WTC11 (cell line): ENCODE data around the gene SGPL1. TPM values are rescaled to one million over a fixed set of nuclear protein-coding genes. Genes with fewer than 3 reads are reported as not detected.

ENCODE experiments used
- ATAC-seq: fragments of 200-7000 bp; cut with Tn5 transposase; 2 replicates; pipeline ENCODE4 v1.10.0; 2021; ENCODE audit warnings: mild to moderate bottlenecking, moderate library complexity
- CTCF ChIA-PET: fragments of 300-600 bp; sonication (Branson Sonifier 250); formaldehyde crosslinking; loops from one replicate; lab custom pipeline; 2021; ENCODE audit warnings: antibody characterized with exemption; lab: Charles Lee
- POLR2A ChIA-PET: fragments of 350-600 bp; sonication (Branson Sonifier 250); formaldehyde crosslinking; loops from one replicate; lab custom pipeline; 2021; ENCODE audit warnings: antibody characterized with exemption; lab: Charles Lee
- DNase-seq: peaks from one replicate; pipeline ENCODE4 v3.0.0; 2021; ENCODE audit warnings: low spot score
- H3K27ac Mint-ChIP-seq: 2 replicates; pipeline ENCODE4 v1.8.0; 2021; ENCODE audit warnings: mixed read lengths
- H3K27me3 Mint-ChIP-seq: 2 replicates; pipeline ENCODE4 v1.8.0; 2021; ENCODE audit warnings: low read depth, mild to moderate bottlenecking, moderate library complexity, mixed read lengths
- H3K36me3 Mint-ChIP-seq: 2 replicates; pipeline ENCODE4 v1.8.0; 2021; ENCODE audit warnings: mixed read lengths
- H3K4me1 Mint-ChIP-seq: 2 replicates; pipeline ENCODE4 v1.8.0; 2022; ENCODE audit warnings: mixed read lengths
- H3K4me3 Mint-ChIP-seq: 2 replicates; pipeline ENCODE4 v1.8.0; 2021; ENCODE audit warnings: mild to moderate bottlenecking, moderate library complexity, mixed read lengths
- H3K9me3 Mint-ChIP-seq: 2 replicates; pipeline ENCODE4 v1.8.0; 2021; ENCODE audit warnings: mixed read lengths
- CREM ChIP-seq: sonication (generic); formaldehyde crosslinking; IDR thresholded peaks from 2 replicates; pipeline ENCODE4 v1.8.1; 2022; ENCODE audit warnings: mild to moderate bottlenecking, missing genetic modification reagents, moderate library complexity
- EMX1 ChIP-seq: fragments of 250-450 bp; sonication (Bioruptor Pico); IDR thresholded peaks from 2 replicates; pipeline ENCODE4 v1.8.0; 2021; ENCODE audit warnings: mild to moderate bottlenecking
- ETV6 ChIP-seq: sonication (generic); formaldehyde crosslinking; IDR thresholded peaks from 2 replicates; pipeline ENCODE4 v1.8.1; 2022; ENCODE audit warnings: mild to moderate bottlenecking, missing genetic modification reagents
- IRF2 ChIP-seq: sonication (generic); formaldehyde crosslinking; IDR thresholded peaks from 2 replicates; pipeline ENCODE4 v1.8.0; 2022; ENCODE audit warnings: low read depth, missing genetic modification reagents, borderline replicate concordance
- KAT7 ChIP-seq: sonication (generic); formaldehyde crosslinking; IDR thresholded peaks from 2 replicates; pipeline ENCODE4 v1.8.1; 2023; ENCODE audit warnings: missing genetic modification reagents, mild to moderate bottlenecking, borderline replicate concordance
- RELA ChIP-seq: sonication (generic); formaldehyde crosslinking; IDR thresholded peaks from 2 replicates; pipeline ENCODE4 v1.8.1; 2022; ENCODE audit warnings: missing genetic modification reagents, mild to moderate bottlenecking, borderline replicate concordance
- TEAD1 ChIP-seq: sonication (generic); formaldehyde crosslinking; IDR thresholded peaks from 2 replicates; pipeline ENCODE4 v1.8.0; 2022; ENCODE audit warnings: mild to moderate bottlenecking, missing genetic modification reagents
- ZNF138 ChIP-seq: sonication (generic); formaldehyde crosslinking; conservative IDR thresholded peaks from 2 replicates; pipeline ENCODE4 v1.8.1; 2022; ENCODE audit warnings: mild to moderate bottlenecking, moderate library complexity, missing genetic modification reagents
- ZNF219 ChIP-seq: sonication (generic); formaldehyde crosslinking; IDR thresholded peaks from 2 replicates; pipeline ENCODE4 v1.8.0; 2023; ENCODE audit warnings: missing genetic modification reagents, mild to moderate bottlenecking, borderline replicate concordance
- ZNF423 ChIP-seq: fragments of 250-450 bp; sonication (Bioruptor Pico); IDR thresholded peaks from 2 replicates; pipeline ENCODE4 v2.1.2; 2022; ENCODE audit warnings: mild to moderate bottlenecking, moderate library complexity
- total RNA-seq: library from RNA; stranded (reverse); gene quantifications from 3 replicates; pipeline ENCODE4 v1.2.3, GENCODE V29; 2021
- TF ChIP-seq, protein P1 (sequence below): sonication (generic); formaldehyde crosslinking; IDR thresholded peaks from 2 replicates; pipeline ENCODE4 v1.8.1; 2022; ENCODE audit warnings: mild to moderate bottlenecking, missing genetic modification reagents, moderate library complexity, borderline replicate concordance
- TF ChIP-seq, protein P2 (sequence below): fragments of 250-450 bp; sonication (Bioruptor Pico); IDR thresholded peaks from 2 replicates; pipeline ENCODE4 v1.9.0; 2021; ENCODE audit warnings: mild to moderate bottlenecking
- TF ChIP-seq, protein P3 (sequence below): sonication (generic); formaldehyde crosslinking; IDR thresholded peaks from 2 replicates; pipeline ENCODE4 v1.8.1; 2022; ENCODE audit warnings: low read depth, missing genetic modification reagents, borderline replicate concordance
- TF ChIP-seq, protein P4 (sequence below): sonication (generic); formaldehyde crosslinking; IDR thresholded peaks from 2 replicates; pipeline ENCODE4 v1.8.0; 2022; ENCODE audit warnings: mild to moderate bottlenecking, missing genetic modification reagents
- TF ChIP-seq, protein P5 (sequence below): sonication (generic); formaldehyde crosslinking; IDR thresholded peaks from 2 replicates; pipeline ENCODE4 v1.8.0; 2023; ENCODE audit warnings: mild to moderate bottlenecking, missing genetic modification reagents
- TF ChIP-seq, protein P6 (sequence below): fragments of 250-450 bp; sonication (Bioruptor Pico); IDR thresholded peaks from 2 replicates; pipeline ENCODE4 v2.1.2; 2022; ENCODE audit warnings: mild to moderate bottlenecking, moderate library complexity
- TF ChIP-seq, protein P7 (sequence below): sonication (generic); formaldehyde crosslinking; IDR thresholded peaks from 2 replicates; pipeline ENCODE4 v1.8.0; 2023; ENCODE audit warnings: missing genetic modification reagents, mild to moderate bottlenecking, borderline replicate concordance

SGPL1 gene
- total RNA-seq, 1 experiment from 2014 or later, result 44.6 TPM

DNA sequence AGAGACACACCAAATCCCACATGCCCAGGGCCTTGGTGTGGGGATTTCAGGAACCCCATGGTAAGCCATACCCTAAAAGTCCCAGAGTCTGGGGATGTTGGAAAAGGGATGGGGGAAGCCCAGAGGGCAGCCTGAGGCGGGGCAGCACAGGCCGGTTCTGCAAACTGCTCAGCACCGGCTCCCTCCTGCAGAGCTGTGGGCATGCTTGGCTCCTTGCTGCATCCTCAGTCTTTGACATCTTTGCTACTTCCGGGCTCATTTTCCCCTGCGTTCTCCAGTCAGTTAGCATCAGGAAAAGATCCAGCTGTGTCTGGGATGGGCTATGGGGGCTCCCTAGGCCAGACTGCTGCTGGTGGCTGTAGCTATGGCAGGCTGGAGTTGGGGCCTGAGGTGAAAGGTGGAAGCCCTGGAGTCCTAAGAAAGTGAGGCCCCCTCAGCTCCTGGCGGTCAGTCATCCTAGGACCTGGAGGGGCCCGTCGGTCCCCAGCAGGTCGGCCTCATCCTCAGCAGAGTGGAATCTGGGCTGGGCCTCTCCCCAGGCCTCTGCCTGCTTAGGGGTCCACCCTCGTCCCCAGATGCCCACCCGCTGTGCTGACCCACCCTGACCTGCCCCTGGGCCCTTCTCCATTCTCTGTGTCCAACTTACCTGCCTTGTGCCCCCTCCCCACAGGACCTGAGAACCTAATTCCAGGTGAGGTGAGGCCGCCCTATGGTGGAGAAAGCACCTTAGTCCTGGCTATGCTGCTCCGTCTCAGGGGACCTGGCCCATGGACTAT, 39.9 kb upstream of the SGPL1 start (continued):
- TF ChIP-seq ZNF423, result no peak

DNA sequence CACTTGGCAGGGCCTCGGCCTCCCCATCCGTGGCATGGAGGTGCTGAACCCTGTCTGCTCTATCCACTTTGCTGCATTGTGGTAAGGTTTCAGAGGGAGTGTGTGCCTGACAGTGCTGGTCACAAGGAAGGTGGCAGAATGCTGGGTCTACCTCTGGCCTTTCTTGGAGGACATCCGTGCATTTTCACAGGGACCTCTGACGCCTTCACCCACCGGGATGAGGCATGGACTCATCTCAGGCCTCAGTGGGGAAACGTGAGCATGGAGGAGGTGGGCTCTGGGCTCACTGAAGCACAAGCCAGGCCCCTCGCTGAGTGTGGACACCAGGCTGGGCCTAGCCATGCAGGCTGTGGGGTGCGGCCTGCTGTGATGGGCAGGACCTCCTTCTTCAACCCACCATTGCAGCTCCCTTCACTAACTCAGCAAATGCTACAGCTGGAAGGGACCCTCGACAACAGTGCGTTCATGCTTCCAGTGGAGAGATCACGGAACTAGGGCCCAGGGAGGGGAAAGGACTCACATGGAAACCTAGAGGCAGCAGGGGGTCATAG, 39.2 kb upstream of the SGPL1 start:
- no peak overlapping the region for H3K27ac Mint-ChIP-seq
- no peak for TF ChIP-seq CREM (CRISPR knock-in tag)
- TF ChIP-seq ZNF138 (CRISPR knock-in tag), result no peak
- no peak for TF ChIP-seq KAT7 (CRISPR knock-in tag)
- TF ChIP-seq, protein P1, sequence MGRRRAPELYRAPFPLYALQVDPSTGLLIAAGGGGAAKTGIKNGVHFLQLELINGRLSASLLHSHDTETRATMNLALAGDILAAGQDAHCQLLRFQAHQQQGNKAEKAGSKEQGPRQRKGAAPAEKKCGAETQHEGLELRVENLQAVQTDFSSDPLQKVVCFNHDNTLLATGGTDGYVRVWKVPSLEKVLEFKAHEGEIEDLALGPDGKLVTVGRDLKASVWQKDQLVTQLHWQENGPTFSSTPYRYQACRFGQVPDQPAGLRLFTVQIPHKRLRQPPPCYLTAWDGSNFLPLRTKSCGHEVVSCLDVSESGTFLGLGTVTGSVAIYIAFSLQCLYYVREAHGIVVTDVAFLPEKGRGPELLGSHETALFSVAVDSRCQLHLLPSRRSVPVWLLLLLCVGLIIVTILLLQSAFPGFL (CRISPR knock-in tag), result no peak
- TF ChIP-seq, protein P2, sequence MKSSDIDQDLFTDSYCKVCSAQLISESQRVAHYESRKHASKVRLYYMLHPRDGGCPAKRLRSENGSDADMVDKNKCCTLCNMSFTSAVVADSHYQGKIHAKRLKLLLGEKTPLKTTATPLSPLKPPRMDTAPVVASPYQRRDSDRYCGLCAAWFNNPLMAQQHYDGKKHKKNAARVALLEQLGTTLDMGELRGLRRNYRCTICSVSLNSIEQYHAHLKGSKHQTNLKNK (CRISPR knock-in tag), result no peak
- TF ChIP-seq EMX1, result no peak
- no peak for TF ChIP-seq IRF2 (CRISPR knock-in tag)
- TF ChIP-seq, protein P3, sequence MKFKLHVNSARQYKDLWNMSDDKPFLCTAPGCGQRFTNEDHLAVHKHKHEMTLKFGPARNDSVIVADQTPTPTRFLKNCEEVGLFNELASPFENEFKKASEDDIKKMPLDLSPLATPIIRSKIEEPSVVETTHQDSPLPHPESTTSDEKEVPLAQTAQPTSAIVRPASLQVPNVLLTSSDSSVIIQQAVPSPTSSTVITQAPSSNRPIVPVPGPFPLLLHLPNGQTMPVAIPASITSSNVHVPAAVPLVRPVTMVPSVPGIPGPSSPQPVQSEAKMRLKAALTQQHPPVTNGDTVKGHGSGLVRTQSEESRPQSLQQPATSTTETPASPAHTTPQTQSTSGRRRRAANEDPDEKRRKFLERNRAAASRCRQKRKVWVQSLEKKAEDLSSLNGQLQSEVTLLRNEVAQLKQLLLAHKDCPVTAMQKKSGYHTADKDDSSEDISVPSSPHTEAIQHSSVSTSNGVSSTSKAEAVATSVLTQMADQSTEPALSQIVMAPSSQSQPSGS, result no peak
- TF ChIP-seq TEAD1, result no peak
- TF ChIP-seq ZNF219 (CRISPR knock-in tag), result no peak
- TF ChIP-seq, protein P4, sequence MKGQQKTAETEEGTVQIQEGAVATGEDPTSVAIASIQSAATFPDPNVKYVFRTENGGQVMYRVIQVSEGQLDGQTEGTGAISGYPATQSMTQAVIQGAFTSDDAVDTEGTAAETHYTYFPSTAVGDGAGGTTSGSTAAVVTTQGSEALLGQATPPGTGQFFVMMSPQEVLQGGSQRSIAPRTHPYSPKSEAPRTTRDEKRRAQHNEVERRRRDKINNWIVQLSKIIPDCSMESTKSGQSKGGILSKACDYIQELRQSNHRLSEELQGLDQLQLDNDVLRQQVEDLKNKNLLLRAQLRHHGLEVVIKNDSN, result no peak
- TF ChIP-seq, protein P5, sequence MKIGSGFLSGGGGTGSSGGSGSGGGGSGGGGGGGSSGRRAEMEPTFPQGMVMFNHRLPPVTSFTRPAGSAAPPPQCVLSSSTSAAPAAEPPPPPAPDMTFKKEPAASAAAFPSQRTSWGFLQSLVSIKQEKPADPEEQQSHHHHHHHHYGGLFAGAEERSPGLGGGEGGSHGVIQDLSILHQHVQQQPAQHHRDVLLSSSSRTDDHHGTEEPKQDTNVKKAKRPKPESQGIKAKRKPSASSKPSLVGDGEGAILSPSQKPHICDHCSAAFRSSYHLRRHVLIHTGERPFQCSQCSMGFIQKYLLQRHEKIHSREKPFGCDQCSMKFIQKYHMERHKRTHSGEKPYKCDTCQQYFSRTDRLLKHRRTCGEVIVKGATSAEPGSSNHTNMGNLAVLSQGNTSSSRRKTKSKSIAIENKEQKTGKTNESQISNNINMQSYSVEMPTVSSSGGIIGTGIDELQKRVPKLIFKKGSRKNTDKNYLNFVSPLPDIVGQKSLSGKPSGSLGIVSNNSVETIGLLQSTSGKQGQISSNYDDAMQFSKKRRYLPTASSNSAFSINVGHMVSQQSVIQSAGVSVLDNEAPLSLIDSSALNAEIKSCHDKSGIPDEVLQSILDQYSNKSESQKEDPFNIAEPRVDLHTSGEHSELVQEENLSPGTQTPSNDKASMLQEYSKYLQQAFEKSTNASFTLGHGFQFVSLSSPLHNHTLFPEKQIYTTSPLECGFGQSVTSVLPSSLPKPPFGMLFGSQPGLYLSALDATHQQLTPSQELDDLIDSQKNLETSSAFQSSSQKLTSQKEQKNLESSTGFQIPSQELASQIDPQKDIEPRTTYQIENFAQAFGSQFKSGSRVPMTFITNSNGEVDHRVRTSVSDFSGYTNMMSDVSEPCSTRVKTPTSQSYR (CRISPR knock-in tag), result no peak
- TF ChIP-seq ETV6 (CRISPR knock-in tag), result no peak
- TF ChIP-seq, protein P6, sequence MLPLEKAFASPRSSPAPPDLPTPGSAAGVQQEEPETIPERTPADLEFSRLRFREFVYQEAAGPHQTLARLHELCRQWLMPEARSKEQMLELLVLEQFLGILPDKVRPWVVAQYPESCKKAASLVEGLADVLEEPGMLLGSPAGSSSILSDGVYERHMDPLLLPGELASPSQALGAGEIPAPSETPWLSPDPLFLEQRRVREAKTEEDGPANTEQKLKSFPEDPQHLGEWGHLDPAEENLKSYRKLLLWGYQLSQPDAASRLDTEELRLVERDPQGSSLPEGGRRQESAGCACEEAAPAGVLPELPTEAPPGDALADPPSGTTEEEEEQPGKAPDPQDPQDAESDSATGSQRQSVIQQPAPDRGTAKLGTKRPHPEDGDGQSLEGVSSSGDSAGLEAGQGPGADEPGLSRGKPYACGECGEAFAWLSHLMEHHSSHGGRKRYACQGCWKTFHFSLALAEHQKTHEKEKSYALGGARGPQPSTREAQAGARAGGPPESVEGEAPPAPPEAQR (CRISPR knock-in tag), result no peak
- TF ChIP-seq RELA, result no peak
- TF ChIP-seq, protein P7, sequence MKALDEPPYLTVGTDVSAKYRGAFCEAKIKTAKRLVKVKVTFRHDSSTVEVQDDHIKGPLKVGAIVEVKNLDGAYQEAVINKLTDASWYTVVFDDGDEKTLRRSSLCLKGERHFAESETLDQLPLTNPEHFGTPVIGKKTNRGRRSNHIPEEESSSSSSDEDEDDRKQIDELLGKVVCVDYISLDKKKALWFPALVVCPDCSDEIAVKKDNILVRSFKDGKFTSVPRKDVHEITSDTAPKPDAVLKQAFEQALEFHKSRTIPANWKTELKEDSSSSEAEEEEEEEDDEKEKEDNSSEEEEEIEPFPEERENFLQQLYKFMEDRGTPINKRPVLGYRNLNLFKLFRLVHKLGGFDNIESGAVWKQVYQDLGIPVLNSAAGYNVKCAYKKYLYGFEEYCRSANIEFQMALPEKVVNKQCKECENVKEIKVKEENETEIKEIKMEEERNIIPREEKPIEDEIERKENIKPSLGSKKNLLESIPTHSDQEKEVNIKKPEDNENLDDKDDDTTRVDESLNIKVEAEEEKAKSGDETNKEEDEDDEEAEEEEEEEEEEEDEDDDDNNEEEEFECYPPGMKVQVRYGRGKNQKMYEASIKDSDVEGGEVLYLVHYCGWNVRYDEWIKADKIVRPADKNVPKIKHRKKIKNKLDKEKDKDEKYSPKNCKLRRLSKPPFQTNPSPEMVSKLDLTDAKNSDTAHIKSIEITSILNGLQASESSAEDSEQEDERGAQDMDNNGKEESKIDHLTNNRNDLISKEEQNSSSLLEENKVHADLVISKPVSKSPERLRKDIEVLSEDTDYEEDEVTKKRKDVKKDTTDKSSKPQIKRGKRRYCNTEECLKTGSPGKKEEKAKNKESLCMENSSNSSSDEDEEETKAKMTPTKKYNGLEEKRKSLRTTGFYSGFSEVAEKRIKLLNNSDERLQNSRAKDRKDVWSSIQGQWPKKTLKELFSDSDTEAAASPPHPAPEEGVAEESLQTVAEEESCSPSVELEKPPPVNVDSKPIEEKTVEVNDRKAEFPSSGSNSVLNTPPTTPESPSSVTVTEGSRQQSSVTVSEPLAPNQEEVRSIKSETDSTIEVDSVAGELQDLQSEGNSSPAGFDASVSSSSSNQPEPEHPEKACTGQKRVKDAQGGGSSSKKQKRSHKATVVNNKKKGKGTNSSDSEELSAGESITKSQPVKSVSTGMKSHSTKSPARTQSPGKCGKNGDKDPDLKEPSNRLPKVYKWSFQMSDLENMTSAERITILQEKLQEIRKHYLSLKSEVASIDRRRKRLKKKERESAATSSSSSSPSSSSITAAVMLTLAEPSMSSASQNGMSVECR (CRISPR knock-in tag), result no peak
- ChIA-PET POLR2A (no interaction called here), CTCF (no interaction called here)
- no peaks in the 10 kb centered on the region; the same call in 1 of the 2 replicates for H3K27me3 Mint-ChIP-seq
- peaks cover 3% of the 10 kb centered on the region; the same call in 1 of the 2 replicates for H3K4me1 Mint-ChIP-seq
- no peak overlapping the region for H3K4me3 Mint-ChIP-seq
- H3K9me3 Mint-ChIP-seq, result no peaks in the 10 kb centered on the region
- no peaks in the 10 kb centered on the region for H3K36me3 Mint-ChIP-seq
- DNase-seq (no peak), ATAC-seq (no peak)
